SK-N-SH treated with all-trans-retinoic acid at 6 μM for 48 hours (cell line): ENCODE measurements around the gene PKMYT1.

Experiments
- ATAC-seq: fragments of 200-7000 bp; cut with Tn5 transposase; 3 replicates; pipeline ENCODE4 v1.9.1; 2020; ENCODE audit warnings: mild to moderate bottlenecking, moderate library complexity
- ARNTL ChIP-seq: fragments of 450-650 bp; formaldehyde crosslinking; IDR thresholded peaks from 2 replicates; pipeline ENCODE4 v1.5.0; 2020; ENCODE audit warnings: low read depth, mild to moderate bottlenecking, moderate library complexity, borderline replicate concordance
- BACH2 ChIP-seq: fragments of 250-450 bp; sonication (Bioruptor Pico); IDR thresholded peaks from 2 replicates; pipeline ENCODE4 v1.9.0; 2021; ENCODE audit warnings: mild to moderate bottlenecking, borderline replicate concordance
- CSDC2 ChIP-seq: fragments of 250-450 bp; sonication (Bioruptor Pico); IDR thresholded peaks from 2 replicates; pipeline ENCODE4 v1.5.0; 2020; ENCODE audit warnings: mild to moderate bottlenecking, moderate library complexity
- ESRRG ChIP-seq: fragments of 250-450 bp; sonication (Bioruptor Pico); IDR thresholded peaks from 2 replicates; pipeline ENCODE4 v1.6.1; 2021; ENCODE audit warnings: mild to moderate bottlenecking
- GLIS3 ChIP-seq: fragments of 250-450 bp; sonication (Bioruptor Pico); IDR thresholded peaks from 2 replicates; pipeline ENCODE4 v1.5.0; 2020; ENCODE audit warnings: mild to moderate bottlenecking, moderate library complexity
- ISL1 ChIP-seq: fragments of 250-450 bp; sonication (Bioruptor Pico); IDR thresholded peaks from 2 replicates; pipeline ENCODE4 v2.1.2; 2022; ENCODE audit warnings: mild to moderate bottlenecking, moderate library complexity
- OSR1 ChIP-seq: fragments of 250-450 bp; sonication (Bioruptor Pico); IDR thresholded peaks from 2 replicates; pipeline ENCODE4 v1.8.0; 2022; ENCODE audit warnings: moderate library complexity, mild to moderate bottlenecking, inconsistent platforms
- PPARA ChIP-seq: fragments of 250-450 bp; sonication (Bioruptor Pico); IDR thresholded peaks from 2 replicates; pipeline ENCODE4 v1.5.0; 2020; ENCODE audit warnings: mild to moderate bottlenecking, borderline replicate concordance
- RARB ChIP-seq: fragments of 250-450 bp; sonication (Bioruptor Pico); IDR thresholded peaks from 2 replicates; pipeline ENCODE4 v1.8.0; 2021; ENCODE audit warnings: mild to moderate bottlenecking, moderate library complexity
- TCF4 ChIP-seq: fragments of 250-450 bp; sonication (Bioruptor Pico); IDR thresholded peaks from 2 replicates; pipeline ENCODE4 v1.8.0; 2021; ENCODE audit warnings: mild to moderate bottlenecking, moderate library complexity, borderline replicate concordance
- ZC3H10 ChIP-seq: fragments of 250-450 bp; sonication (Bioruptor Pico); IDR thresholded peaks from 2 replicates; pipeline ENCODE4 v1.5.1; 2021; ENCODE audit warnings: mild to moderate bottlenecking, moderate library complexity
- ZFP30 ChIP-seq: fragments of 450-650 bp; formaldehyde crosslinking; IDR thresholded peaks from 2 replicates; pipeline ENCODE4 v1.5.0; 2022; ENCODE audit warnings: mild to moderate bottlenecking, moderate library complexity
- ZNF565 ChIP-seq: fragments of 450-650 bp; formaldehyde crosslinking; conservative IDR thresholded peaks from 2 replicates; pipeline ENCODE4 v1.5.0; 2020; ENCODE audit warnings: low read depth, mild to moderate bottlenecking, moderate library complexity
- ZNF70 ChIP-seq: fragments of 450-650 bp; formaldehyde crosslinking; IDR thresholded peaks from 2 replicates; pipeline ENCODE4 v1.5.0; 2020; ENCODE audit warnings: mild to moderate bottlenecking, moderate library complexity
- ZNF8 ChIP-seq: fragments of 450-650 bp; formaldehyde crosslinking; IDR thresholded peaks from 2 replicates; pipeline ENCODE4 v1.5.0; 2020; ENCODE audit warnings: mild to moderate bottlenecking, moderate library complexity
- TF ChIP-seq, protein P1 (sequence below): fragments of 250-450 bp; sonication (Bioruptor Pico); IDR thresholded peaks from 2 replicates; pipeline ENCODE4 v1.8.0; 2020; ENCODE audit warnings: mild to moderate bottlenecking, moderate library complexity, borderline replicate concordance
- TF ChIP-seq, protein P2 (sequence below): fragments of 250-450 bp; sonication (Bioruptor Pico); IDR thresholded peaks from 2 replicates; pipeline ENCODE4 v1.5.1; 2021; ENCODE audit warnings: mild to moderate bottlenecking, moderate library complexity
- TF ChIP-seq, protein P3 (sequence below): fragments of 250-450 bp; sonication (Bioruptor Pico); IDR thresholded peaks from 2 replicates; pipeline ENCODE4 v1.8.0; 2021; ENCODE audit warnings: low read depth, mild to moderate bottlenecking, moderate library complexity, borderline replicate concordance
- TF ChIP-seq, protein P4 (sequence below): fragments of 250-450 bp; sonication (Bioruptor Pico); IDR thresholded peaks from 2 replicates; pipeline ENCODE4 v1.5.1; 2020; ENCODE audit warnings: low read depth, mild to moderate bottlenecking, moderate library complexity

The PKMYT1 gene

DNA sequence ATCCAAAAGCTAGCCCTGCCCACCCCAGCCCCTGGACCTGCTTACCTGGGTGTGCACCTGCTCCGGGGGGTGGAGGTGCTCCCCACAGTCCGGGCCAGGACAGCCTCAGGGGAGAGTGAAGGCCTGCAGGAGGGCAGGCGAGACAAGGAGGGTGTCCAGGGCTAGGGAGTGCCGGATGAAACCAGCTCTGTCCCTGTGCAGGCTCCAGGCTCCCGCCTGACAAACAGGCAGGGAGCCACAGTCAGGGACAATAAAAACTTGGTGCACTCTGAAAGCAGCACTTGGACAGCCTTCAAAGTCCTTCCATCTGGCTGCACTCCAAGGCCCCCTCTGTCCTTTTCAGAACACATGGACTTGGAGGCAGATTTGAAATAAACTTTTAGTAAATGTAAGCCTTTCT, 7.2 kb downstream of the PKMYT1 start:
- ATAC-seq, result no peak
- no peak for TF ChIP-seq GLIS3 (CRISPR knock-in tag)
- no peak for TF ChIP-seq ZC3H10
- TF ChIP-seq ZNF70 (CRISPR knock-in tag), result no peak
- no peak for TF ChIP-seq TCF4 (CRISPR knock-in tag)
- no peak for TF ChIP-seq ARNTL (CRISPR knock-in tag)
- no peak for TF ChIP-seq ZNF565 (CRISPR knock-in tag)
- TF ChIP-seq PPARA (CRISPR knock-in tag), result no peak
- no peak for TF ChIP-seq RARB (CRISPR knock-in tag)
- TF ChIP-seq, protein P1, sequence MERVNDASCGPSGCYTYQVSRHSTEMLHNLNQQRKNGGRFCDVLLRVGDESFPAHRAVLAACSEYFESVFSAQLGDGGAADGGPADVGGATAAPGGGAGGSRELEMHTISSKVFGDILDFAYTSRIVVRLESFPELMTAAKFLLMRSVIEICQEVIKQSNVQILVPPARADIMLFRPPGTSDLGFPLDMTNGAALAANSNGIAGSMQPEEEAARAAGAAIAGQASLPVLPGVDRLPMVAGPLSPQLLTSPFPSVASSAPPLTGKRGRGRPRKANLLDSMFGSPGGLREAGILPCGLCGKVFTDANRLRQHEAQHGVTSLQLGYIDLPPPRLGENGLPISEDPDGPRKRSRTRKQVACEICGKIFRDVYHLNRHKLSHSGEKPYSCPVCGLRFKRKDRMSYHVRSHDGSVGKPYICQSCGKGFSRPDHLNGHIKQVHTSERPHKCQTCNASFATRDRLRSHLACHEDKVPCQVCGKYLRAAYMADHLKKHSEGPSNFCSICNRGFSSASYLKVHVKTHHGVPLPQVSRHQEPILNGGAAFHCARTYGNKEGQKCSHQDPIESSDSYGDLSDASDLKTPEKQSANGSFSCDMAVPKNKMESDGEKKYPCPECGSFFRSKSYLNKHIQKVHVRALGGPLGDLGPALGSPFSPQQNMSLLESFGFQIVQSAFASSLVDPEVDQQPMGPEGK (CRISPR knock-in tag), result no peak
- TF ChIP-seq ZFP30 (CRISPR knock-in tag), result no peak
- TF ChIP-seq, protein P2, sequence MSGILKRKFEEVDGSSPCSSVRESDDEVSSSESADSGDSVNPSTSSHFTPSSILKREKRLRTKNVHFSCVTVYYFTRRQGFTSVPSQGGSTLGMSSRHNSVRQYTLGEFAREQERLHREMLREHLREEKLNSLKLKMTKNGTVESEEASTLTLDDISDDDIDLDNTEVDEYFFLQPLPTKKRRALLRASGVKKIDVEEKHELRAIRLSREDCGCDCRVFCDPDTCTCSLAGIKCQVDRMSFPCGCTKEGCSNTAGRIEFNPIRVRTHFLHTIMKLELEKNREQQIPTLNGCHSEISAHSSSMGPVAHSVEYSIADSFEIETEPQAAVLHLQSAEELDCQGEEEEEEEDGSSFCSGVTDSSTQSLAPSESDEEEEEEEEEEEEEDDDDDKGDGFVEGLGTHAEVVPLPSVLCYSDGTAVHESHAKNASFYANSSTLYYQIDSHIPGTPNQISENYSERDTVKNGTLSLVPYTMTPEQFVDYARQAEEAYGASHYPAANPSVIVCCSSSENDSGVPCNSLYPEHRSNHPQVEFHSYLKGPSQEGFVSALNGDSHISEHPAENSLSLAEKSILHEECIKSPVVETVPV, result no peak
- TF ChIP-seq, protein P3, sequence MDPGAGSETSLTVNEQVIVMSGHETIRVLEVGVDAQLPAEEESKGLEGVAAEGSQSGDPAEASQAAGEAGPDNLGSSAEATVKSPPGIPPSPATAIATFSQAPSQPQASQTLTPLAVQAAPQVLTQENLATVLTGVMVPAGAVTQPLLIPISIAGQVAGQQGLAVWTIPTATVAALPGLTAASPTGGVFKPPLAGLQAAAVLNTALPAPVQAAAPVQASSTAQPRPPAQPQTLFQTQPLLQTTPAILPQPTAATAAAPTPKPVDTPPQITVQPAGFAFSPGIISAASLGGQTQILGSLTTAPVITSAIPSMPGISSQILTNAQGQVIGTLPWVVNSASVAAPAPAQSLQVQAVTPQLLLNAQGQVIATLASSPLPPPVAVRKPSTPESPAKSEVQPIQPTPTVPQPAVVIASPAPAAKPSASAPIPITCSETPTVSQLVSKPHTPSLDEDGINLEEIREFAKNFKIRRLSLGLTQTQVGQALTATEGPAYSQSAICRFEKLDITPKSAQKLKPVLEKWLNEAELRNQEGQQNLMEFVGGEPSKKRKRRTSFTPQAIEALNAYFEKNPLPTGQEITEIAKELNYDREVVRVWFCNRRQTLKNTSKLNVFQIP (CRISPR knock-in tag), result no peak
- TF ChIP-seq, protein P4, sequence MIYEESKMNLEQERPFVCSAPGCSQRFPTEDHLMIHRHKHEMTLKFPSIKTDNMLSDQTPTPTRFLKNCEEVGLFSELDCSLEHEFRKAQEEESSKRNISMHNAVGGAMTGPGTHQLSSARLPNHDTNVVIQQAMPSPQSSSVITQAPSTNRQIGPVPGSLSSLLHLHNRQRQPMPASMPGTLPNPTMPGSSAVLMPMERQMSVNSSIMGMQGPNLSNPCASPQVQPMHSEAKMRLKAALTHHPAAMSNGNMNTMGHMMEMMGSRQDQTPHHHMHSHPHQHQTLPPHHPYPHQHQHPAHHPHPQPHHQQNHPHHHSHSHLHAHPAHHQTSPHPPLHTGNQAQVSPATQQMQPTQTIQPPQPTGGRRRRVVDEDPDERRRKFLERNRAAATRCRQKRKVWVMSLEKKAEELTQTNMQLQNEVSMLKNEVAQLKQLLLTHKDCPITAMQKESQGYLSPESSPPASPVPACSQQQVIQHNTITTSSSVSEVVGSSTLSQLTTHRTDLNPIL (CRISPR knock-in tag), result no peak
- TF ChIP-seq OSR1 (CRISPR knock-in tag), result no peak
- no peak for TF ChIP-seq CSDC2 (CRISPR knock-in tag)
- no peak for TF ChIP-seq ZNF8 (CRISPR knock-in tag)

DNA sequence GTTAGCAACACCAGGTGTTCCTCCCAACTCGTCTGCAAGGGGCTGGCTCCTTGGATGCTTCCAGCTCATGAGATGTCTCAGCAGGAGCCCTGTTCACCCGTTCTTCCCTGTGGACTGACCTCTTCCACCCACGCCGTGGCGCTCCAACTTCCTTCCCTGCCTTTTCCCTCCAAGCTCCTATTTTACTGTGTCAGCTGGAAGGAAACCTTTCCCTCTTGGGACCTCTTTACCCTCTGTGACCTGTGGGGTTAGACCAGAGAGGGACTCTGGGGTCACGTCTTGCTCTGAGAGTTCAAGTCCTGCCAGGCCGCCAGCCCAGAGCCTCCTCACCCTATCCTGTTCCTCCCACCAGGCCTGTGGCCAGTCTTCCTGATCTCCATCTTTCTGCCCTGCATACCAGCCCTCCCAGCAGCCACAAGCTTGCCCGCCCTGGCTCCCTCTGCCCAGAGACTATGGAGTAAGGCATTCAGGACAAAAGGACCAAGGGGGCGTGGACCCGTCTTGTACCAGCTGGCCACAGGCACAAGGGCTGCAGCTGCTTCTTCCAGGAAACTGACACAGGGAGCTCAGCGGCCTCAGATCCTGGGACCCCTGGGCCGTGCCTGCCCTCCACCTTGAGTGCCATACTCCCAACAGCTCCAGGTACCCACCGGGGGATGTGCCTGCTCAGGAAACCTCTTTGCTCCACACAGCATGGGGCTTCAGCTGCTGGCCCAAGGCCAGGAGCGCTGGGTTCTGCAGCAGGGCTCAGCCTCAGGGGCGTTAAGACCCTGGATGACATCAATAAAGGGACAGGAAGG, 8.1 kb downstream of the PKMYT1 start:
- no peak for ATAC-seq
- TF ChIP-seq ISL1 (CRISPR knock-in tag), result no peak

DNA sequence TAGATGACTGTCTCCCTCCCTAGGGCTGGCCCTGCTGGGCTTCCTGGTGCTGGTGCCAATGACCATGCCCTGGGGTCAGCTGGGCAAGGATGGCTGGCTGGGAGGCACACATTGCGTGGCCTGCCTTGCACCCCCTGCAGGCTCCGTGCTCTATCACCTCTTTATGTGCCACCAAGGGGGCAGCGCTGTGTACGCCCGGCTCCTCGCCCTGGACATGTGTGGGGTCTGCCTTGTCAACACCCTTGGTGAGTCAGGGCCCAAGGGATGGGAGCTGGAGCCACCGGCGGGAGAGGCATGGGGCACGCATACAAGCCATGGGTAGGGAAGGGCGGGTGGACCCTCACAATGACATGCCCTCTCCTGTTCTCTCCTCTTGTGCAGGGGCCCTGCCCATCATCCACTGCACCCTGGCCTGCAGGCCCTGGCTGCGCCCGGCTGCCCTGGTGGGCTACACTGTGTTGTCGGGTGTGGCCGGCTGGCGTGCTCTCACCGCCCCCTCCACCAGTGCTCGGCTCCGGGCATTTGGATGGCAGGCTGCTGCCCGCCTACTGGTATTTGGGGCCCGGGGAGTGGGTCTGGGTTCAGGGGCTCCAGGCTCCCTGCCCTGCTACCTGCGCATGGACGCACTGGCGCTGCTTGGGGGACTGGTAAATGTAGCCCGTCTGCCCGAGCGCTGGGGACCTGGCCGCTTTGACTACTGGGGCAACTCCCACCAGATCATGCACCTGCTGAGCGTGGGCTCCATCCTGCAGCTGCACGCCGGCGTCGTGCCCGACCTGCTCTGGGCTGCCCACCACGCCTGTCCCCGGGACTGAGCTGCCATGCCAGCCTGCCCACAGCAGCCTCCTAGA, 8.9 kb downstream of the PKMYT1 start:
- TF ChIP-seq TCF4 (CRISPR knock-in tag) (no peak), ZNF565 (CRISPR knock-in tag) (no peak)
- TF ChIP-seq, protein P2, result no peak
- no peak for ATAC-seq

DNA sequence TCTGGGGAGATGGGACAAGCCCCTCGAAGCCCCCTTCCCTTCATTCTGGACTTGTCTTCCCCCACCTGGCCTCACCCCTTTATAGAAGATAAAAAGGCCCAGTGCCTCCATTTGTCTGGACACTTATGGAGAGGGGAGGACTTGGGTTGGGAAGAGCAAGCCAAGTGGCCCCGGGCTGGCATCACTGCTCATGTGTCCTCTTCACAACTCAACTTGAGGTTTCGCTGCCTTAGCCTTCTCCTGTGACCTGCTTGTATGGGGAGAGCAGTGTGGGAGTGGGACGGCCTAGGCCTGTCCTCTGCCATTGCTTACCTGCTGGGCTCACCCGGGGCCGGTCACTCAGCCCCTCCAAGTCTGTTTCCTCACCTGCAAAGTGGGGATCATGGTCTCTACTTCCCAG, 9.7 kb downstream of the PKMYT1 start:
- ATAC-seq, result no peak
- TF ChIP-seq ZNF8 (CRISPR knock-in tag) (no peak), ESRRG (CRISPR knock-in tag) (no peak), BACH2 (no peak)
